ENCODE measurements around the gene POFUT1.

DNA sequence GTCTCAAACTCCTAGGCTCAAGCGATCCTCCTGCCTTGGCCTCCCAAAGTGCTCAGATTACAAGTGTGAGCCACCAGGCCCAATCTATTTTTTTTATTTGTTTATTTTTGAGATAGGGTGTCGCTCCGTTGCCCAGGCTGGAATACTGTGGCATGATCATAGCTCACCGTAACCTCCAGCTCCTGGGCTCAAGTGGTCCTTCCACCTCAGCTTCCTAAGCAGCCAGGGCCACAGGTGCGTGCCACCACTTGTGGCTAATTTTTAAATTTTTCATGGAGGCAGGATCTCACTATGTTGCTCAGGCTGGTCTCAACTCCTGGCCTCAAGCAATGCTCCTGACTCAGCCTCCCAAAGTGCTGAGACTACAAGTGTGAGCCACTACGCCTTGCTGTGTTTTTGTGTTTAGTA, 79.6 kb downstream of the POFUT1 start:
- TF ChIP-seq, protein P1, sequence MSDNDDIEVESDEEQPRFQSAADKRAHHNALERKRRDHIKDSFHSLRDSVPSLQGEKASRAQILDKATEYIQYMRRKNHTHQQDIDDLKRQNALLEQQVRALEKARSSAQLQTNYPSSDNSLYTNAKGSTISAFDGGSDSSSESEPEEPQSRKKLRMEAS (IDR thresholded peaks at IDR 0.05; ENCODE audit: insufficient read depth, insufficient read length), result no peak
- TF ChIP-seq EZH2 (IDR thresholded peaks at IDR 0.05; ENCODE audit: borderline replicate concordance, low read depth, low read length, severe bottlenecking) (no peak), CTCF (IDR thresholded peaks at IDR 0.05; ENCODE audit: extremely low read depth in 1 of 2, insufficient read depth in 1 of 2, low read depth in 1 of 2, low read length in 2 of 2) (no peak), GATA2 (IDR thresholded peaks at IDR 0.05; ENCODE audit: insufficient read depth, insufficient read length, low read depth, low read length) (no peak), POLR2A (IDR thresholded peaks at IDR 0.05; ENCODE audit: low read depth, low read length) (no peak), POLR2AphosphoS5 (IDR thresholded peaks at IDR 0.05; ENCODE audit: insufficient read depth, low read depth, low read length) (no peak), JUN (IDR thresholded peaks at IDR 0.05; ENCODE audit: borderline replicate concordance, insufficient read depth, insufficient read length, low read depth) (no peak), MYC (IDR thresholded peaks at IDR 0.05; ENCODE audit: low read depth, low read length) (no peak)
